ENCODE results near the gene ZC3HAV1. TPM values are rescaled to one million over a fixed set of nuclear protein-coding genes. Genes with fewer than 3 reads are reported as not detected.
A peak's percentile ranks its signal among the peaks of the same experiment; 100 is the strongest.

The ZC3HAV1 gene
- total and polyA plus RNA-seq, 2 of the 4 experiments (the other 2 are of a cell fraction), result 9.9 to 22.4 TPM

DNA sequence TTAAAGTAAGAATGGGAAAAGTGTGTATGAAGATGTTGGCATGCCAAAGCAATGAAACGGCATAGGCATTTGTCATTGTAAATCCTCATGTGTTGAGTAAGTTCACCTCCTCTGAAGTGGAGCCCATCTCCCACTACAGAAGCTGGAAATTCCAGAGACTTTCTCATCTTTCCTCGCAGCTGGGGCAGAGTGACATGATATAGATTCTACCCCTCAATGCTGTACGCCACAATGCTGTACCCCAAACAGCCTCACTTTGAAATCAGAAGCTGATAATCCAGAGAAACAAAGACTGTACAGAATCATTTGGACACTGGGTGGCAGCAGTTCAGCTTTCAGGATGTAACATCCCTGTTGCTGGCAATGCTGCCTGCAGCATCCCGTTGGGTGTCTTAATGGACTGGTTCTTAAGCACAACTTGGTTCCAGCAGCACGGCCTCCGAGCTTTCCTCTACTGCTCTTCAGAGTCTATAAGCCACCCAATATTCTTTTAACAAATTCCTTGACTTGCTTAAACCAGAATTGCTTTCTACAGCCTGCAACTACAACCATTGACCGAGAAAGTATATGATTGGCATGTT lies 92.5 kb downstream of the ZC3HAV1 start:
- no peak overlapping the region for H2BK120ac ChIP-seq (ENCODE audit: low read depth, low read length)
- H3K9me1 ChIP-seq (ENCODE audit: insufficient read depth, low read length), result no peaks in the 10 kb centered on the region
- no TSS peak for BruUV-seq (replicated peaks)
- no peak overlapping the region for H3K56ac ChIP-seq (ENCODE audit: extremely low read depth, insufficient read depth, low read length)
- no peak overlapping the region for H3K18ac ChIP-seq (ENCODE audit: low read depth, low read length)
- no peak overlapping the region for H3K23ac ChIP-seq (ENCODE audit: low read depth, low read length)
- no peaks in the 10 kb centered on the region for H4K20me1 ChIP-seq (ENCODE audit: insufficient read depth, low read length)
- intact Hi-C loops (cut with micrococcal nuclease) (loop anchor here (1.0 kb wide), 2 partner anchors 58 to 110 kb away; no protein-coding TSS in a partner anchor), in situ Hi-C loops (cut with MboI; ENCODE audit: low sequenced_read_pairs) (no loop called here), dilution Hi-C loops (cut with HindIII; ENCODE audit: low sequenced_read_pairs, unreplicated experiment) (no loop called here)
- no peak overlapping the region for H2AK9ac ChIP-seq (replicated peaks; ENCODE audit: low read depth, low read length, poor library complexity)
- no peaks in the 10 kb centered on the region for H3K4me1 ChIP-seq (ENCODE audit: control insufficient read depth, insufficient read depth, low read length)
- H3K14ac ChIP-seq (replicated peaks; ENCODE audit: low read depth, low read length), result no peak overlapping the region
- no peak overlapping the region for H2BK20ac ChIP-seq (ENCODE audit: low read depth, low read length)
- peaks cover 5% of the 10 kb centered on the region; the same call in 1 of the 2 replicates for H3K27me3 ChIP-seq (ENCODE audit: control insufficient read depth, insufficient read depth, low read length)
- 7% methylated on average over 4 of the region's 7 CpGs; no CpG with 5 or more reads in 1 of the 2 experiments for WGBS, 2 experiments (ENCODE audit: extremely low coverage in 2 of 2, insufficient read length in 1 of 2)
- no peak overlapping the region for H2AK5ac ChIP-seq (ENCODE audit: low read depth, low read length)
- ChIA-PET POLR2A (ENCODE audit: unreplicated experiment) (no interaction called here), CTCF (interaction anchor here (0.8 to 1.5 kb wide), 8 partner anchors 8 to 131 kb away, joined by 3 to 11 read pairs (median 4); no protein-coding TSS in a partner anchor)
- no peak overlapping the region for H4K5ac ChIP-seq (ENCODE audit: low read depth, low read length)
- no peak overlapping the region for H3K4ac ChIP-seq (ENCODE audit: low read depth, low read length)
- no peak overlapping the region for H2BK15ac ChIP-seq (ENCODE audit: low read depth, low read length)
- H3K4me3 ChIP-seq (ENCODE audit: insufficient read depth, low read depth, low read length), result no peak overlapping the region
- no peak overlapping the region for H4K8ac ChIP-seq (ENCODE audit: low read depth in 2 of 2, low read length in 2 of 2)
- peak overlapping the region; percentile 64; the same call in 1 of the 2 replicates for H3K4me2 ChIP-seq (ENCODE audit: low read depth, low read length)
- peak overlapping the region; percentile 78 for H2AFZ ChIP-seq (replicated peaks; ENCODE audit: low read length, poor library complexity)
- no peaks in the 10 kb centered on the region for H3K79me1 ChIP-seq (ENCODE audit: low read depth in 1 of 2, low read length in 2 of 2)
- H3K9ac ChIP-seq (ENCODE audit: low read depth, low read length), result no peak overlapping the region
- H3K27ac ChIP-seq (ENCODE audit: insufficient read depth, low read length), result no peak overlapping the region
- DNase-seq (peak; percentile 75), ATAC-seq (ENCODE audit: low read depth) (peak; percentile 97)
- no peak overlapping the region for H2BK5ac ChIP-seq (ENCODE audit: low read depth, low read length, poor library complexity, severe bottlenecking)
- no peaks in the 10 kb centered on the region for H3K9me3 ChIP-seq (ENCODE audit: control insufficient read depth, insufficient read depth, low read length)
- H3K36me3 ChIP-seq (ENCODE audit: control insufficient read depth, insufficient read depth, low read length), result peaks cover 1% of the 10 kb centered on the region
- no peak overlapping the region for H4K91ac ChIP-seq (ENCODE audit: insufficient read depth, low read depth, low read length)
- TF ChIP-seq RAD21 (IDR thresholded peaks at IDR 0.05; ENCODE audit: low read length) (peak; percentile 53), NFE2L2 (IDR thresholded peaks at IDR 0.05; ENCODE audit: low read depth, low read length) (no peak), RCOR1 (IDR thresholded peaks at IDR 0.05; ENCODE audit: insufficient replicate concordance, low read length) (no peak), RFX5 (IDR thresholded peaks at IDR 0.05; ENCODE audit: low read depth, low read length) (no peak), CEBPB (IDR thresholded peaks at IDR 0.05; ENCODE audit: low read depth, low read length) (0 out of 2 replicates have a peak, but pooled peaks have one; percentile 11), FOS (IDR thresholded peaks at IDR 0.05; ENCODE audit: low read depth, low read length) (no peak), SMC3 (IDR thresholded peaks at IDR 0.05; ENCODE audit: low read depth, low read length) (peak; percentile 44; the same call in 1 of the 2 replicates), MXI1 (IDR thresholded peaks at IDR 0.05; ENCODE audit: borderline replicate concordance, low read depth, low read length) (no peak), POLR2A (IDR thresholded peaks at IDR 0.05; ENCODE audit: low read depth, low read length) (no peak)
- TF ChIP-seq, protein P1, sequence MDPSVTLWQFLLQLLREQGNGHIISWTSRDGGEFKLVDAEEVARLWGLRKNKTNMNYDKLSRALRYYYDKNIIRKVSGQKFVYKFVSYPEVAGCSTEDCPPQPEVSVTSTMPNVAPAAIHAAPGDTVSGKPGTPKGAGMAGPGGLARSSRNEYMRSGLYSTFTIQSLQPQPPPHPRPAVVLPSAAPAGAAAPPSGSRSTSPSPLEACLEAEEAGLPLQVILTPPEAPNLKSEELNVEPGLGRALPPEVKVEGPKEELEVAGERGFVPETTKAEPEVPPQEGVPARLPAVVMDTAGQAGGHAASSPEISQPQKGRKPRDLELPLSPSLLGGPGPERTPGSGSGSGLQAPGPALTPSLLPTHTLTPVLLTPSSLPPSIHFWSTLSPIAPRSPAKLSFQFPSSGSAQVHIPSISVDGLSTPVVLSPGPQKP (IDR thresholded peaks at IDR 0.05; ENCODE audit: borderline replicate concordance, low read depth, low read length), result no peak
- TF ChIP-seq, protein P2, sequence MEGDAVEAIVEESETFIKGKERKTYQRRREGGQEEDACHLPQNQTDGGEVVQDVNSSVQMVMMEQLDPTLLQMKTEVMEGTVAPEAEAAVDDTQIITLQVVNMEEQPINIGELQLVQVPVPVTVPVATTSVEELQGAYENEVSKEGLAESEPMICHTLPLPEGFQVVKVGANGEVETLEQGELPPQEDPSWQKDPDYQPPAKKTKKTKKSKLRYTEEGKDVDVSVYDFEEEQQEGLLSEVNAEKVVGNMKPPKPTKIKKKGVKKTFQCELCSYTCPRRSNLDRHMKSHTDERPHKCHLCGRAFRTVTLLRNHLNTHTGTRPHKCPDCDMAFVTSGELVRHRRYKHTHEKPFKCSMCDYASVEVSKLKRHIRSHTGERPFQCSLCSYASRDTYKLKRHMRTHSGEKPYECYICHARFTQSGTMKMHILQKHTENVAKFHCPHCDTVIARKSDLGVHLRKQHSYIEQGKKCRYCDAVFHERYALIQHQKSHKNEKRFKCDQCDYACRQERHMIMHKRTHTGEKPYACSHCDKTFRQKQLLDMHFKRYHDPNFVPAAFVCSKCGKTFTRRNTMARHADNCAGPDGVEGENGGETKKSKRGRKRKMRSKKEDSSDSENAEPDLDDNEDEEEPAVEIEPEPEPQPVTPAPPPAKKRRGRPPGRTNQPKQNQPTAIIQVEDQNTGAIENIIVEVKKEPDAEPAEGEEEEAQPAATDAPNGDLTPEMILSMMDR (conservative IDR thresholded peaks at IDR 0.05; ENCODE audit: low read depth, low read length), result peak; percentile 63
